ENCODE data around the gene MAGI2.

Gene MAGI2

GRCh38 chr7:78125884-78126283 is 1327.6 kb downstream of the MAGI2 start:
- Histone ChIP-seq H3K27ac (no peak overlapping the region), H3K27me3 (no peaks in the 10 kb centered on the region), H3K4me1 (ENCODE audit: control insufficient read depth in 1 of 2, insufficient read depth in 1 of 2, low read depth in 1 of 2, low read length in 1 of 2) (no peaks in the 10 kb centered on the region), H3K4me3 (ENCODE audit: low read depth in 1 of 2, low read length in 1 of 2) (no peak overlapping the region), H3K9me3 (no peaks in the 10 kb centered on the region), H3K36me3 (no peaks in the 10 kb centered on the region)
- no peak for TF ChIP-seq CTCF (IDR thresholded peaks at IDR 0.05)

- Histone ChIP-seq H3K27me3 (no peaks in the 10 kb centered on the region), H3K9me3 (no peaks in the 10 kb centered on the region), H3K4me1 (ENCODE audit: control insufficient read depth in 1 of 2, insufficient read depth in 1 of 2, low read depth in 1 of 2, low read length in 1 of 2) (no peaks in the 10 kb centered on the region), H3K27ac (no peak overlapping the region), H3K4me3 (ENCODE audit: low read depth in 1 of 2, low read length in 1 of 2) (no peak overlapping the region), H3K36me3 (no peaks in the 10 kb centered on the region)
- TF ChIP-seq CTCF (IDR thresholded peaks at IDR 0.05), result no peak
Measured at GRCh38 chr7:78124216-78124615, 1329.3 kb downstream of the MAGI2 start.

- no peaks in the 10 kb centered on the region for H3K27me3 ChIP-seq
- no peak for TF ChIP-seq CTCF (IDR thresholded peaks at IDR 0.05)
- no peak overlapping the region for H3K4me3 ChIP-seq (ENCODE audit: low read depth in 1 of 2, low read length in 1 of 2)
- H3K9me3 ChIP-seq, result no peaks in the 10 kb centered on the region
- no peaks in the 10 kb centered on the region for H3K4me1 ChIP-seq (ENCODE audit: control insufficient read depth in 1 of 2, insufficient read depth in 1 of 2, low read depth in 1 of 2, low read length in 1 of 2)
- no peak overlapping the region for H3K27ac ChIP-seq
- no peaks in the 10 kb centered on the region for H3K36me3 ChIP-seq
Measured at GRCh38 chr7:78121888-78122287, 1331.6 kb downstream of the MAGI2 start.

- Histone ChIP-seq H3K27ac (no peak overlapping the region), H3K9me3 (no peaks in the 10 kb centered on the region), H3K27me3 (no peaks in the 10 kb centered on the region), H3K36me3 (no peaks in the 10 kb centered on the region), H3K4me1 (ENCODE audit: control insufficient read depth in 1 of 2, insufficient read depth in 1 of 2, low read depth in 1 of 2, low read length in 1 of 2) (no peaks in the 10 kb centered on the region), H3K4me3 (ENCODE audit: low read depth in 1 of 2, low read length in 1 of 2) (no peak overlapping the region)
- no peak for TF ChIP-seq CTCF (IDR thresholded peaks at IDR 0.05)
Measured at GRCh38 chr7:78118470-78118869, 1335.0 kb downstream of the MAGI2 start.

- Histone ChIP-seq H3K4me1 (ENCODE audit: control insufficient read depth in 1 of 2, insufficient read depth in 1 of 2, low read depth in 1 of 2, low read length in 1 of 2) (no peaks in the 10 kb centered on the region), H3K9me3 (no peaks in the 10 kb centered on the region), H3K36me3 (no peaks in the 10 kb centered on the region), H3K27me3 (no peaks in the 10 kb centered on the region), H3K4me3 (ENCODE audit: low read depth in 1 of 2, low read length in 1 of 2) (no peak overlapping the region), H3K27ac (no peak overlapping the region)
- no peak for TF ChIP-seq CTCF (IDR thresholded peaks at IDR 0.05)
Measured at GRCh38 chr7:78115876-78116275, 1337.6 kb downstream of the MAGI2 start.

GRCh38 chr7:78114993-78115392 is 1338.5 kb downstream of the MAGI2 start:
- H3K4me3 ChIP-seq (ENCODE audit: low read depth in 1 of 2, low read length in 1 of 2), result no peak overlapping the region
- TF ChIP-seq CTCF (IDR thresholded peaks at IDR 0.05), result no peak
- no peaks in the 10 kb centered on the region for H3K36me3 ChIP-seq
- no peaks in the 10 kb centered on the region for H3K9me3 ChIP-seq
- no peaks in the 10 kb centered on the region for H3K27me3 ChIP-seq
- no peaks in the 10 kb centered on the region for H3K4me1 ChIP-seq (ENCODE audit: control insufficient read depth in 1 of 2, insufficient read depth in 1 of 2, low read depth in 1 of 2, low read length in 1 of 2)
- H3K27ac ChIP-seq, result no peak overlapping the region

Measured in neutrophil (primary cell).